ENCODE data around the gene C7orf57. TPM values are rescaled to one million over a fixed set of nuclear protein-coding genes. Genes with fewer than 3 reads are reported as not detected.

The C7orf57 gene
- total RNA-seq, 1 experiment from 2014 or later: 0.15 TPM

GRCh38 chr7:48017674-48018073, 17.7 kb upstream of the C7orf57 start:
- no peak overlapping the region for H2AFZ ChIP-seq (ENCODE audit: low read depth, low read length, poor library complexity, severe bottlenecking)
- no peaks in the 10 kb centered on the region for H3K27me3 ChIP-seq (ENCODE audit: insufficient read depth, low read length)
- H4K20me1 ChIP-seq (ENCODE audit: insufficient read depth): no peaks in the 10 kb centered on the region
- H3K27ac ChIP-seq (ENCODE audit: low read depth, low read length): no peak overlapping the region
- H3K4me3 ChIP-seq (replicated peaks in 1 of 2; ENCODE audit: low read depth in 1 of 2, low read length in 2 of 2): no peak overlapping the region
- H3K36me3 ChIP-seq (ENCODE audit: control insufficient read depth in 1 of 2, insufficient read depth in 2 of 2, low read length in 2 of 2): no peaks in the 10 kb centered on the region
- DNase-seq (ENCODE audit: low read depth, low spot score) (no peak), ATAC-seq (no peak)
- TF ChIP-seq TCF7L2 (IDR thresholded peaks at IDR 0.05; ENCODE audit: borderline replicate concordance, extremely low read depth, insufficient read depth, insufficient read length) (no peak), REST (IDR thresholded peaks at IDR 0.05; ENCODE audit: low read depth) (no peak), EZH2phosphoT487 (IDR thresholded peaks at IDR 0.05; ENCODE audit: borderline replicate concordance) (no peak), POLR2AphosphoS5 (IDR thresholded peaks at IDR 0.05; ENCODE audit: low read depth, low read length) (no peak), ZNF274 (IDR thresholded peaks at IDR 0.05; ENCODE audit: low read depth, low read length) (no peak), SRF (IDR thresholded peaks at IDR 0.05; ENCODE audit: low read depth) (no peak), ZFX (IDR thresholded peaks at IDR 0.05) (no peak), EGR1 (IDR thresholded peaks at IDR 0.05; ENCODE audit: low read depth) (no peak), YY1 (IDR thresholded peaks at IDR 0.05; ENCODE audit: extremely low read depth, insufficient replicate concordance, low read depth, low read length) (no peak), MAX (IDR thresholded peaks at IDR 0.05) (no peak), EZH2 (IDR thresholded peaks at IDR 0.05) (no peak), SIN3A (IDR thresholded peaks at IDR 0.05; ENCODE audit: low read depth) (no peak), SP1 (IDR thresholded peaks at IDR 0.05; ENCODE audit: low read depth) (no peak), POLR2A (IDR thresholded peaks at IDR 0.05; ENCODE audit: borderline replicate concordance, extremely low read depth, insufficient read depth, insufficient read length) (no peak)
- TF ChIP-seq, protein P1, sequence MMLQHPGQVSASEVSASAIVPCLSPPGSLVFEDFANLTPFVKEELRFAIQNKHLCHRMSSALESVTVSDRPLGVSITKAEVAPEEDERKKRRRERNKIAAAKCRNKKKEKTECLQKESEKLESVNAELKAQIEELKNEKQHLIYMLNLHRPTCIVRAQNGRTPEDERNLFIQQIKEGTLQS (IDR thresholded peaks at IDR 0.05): no peak
- TF ChIP-seq, protein P2, sequence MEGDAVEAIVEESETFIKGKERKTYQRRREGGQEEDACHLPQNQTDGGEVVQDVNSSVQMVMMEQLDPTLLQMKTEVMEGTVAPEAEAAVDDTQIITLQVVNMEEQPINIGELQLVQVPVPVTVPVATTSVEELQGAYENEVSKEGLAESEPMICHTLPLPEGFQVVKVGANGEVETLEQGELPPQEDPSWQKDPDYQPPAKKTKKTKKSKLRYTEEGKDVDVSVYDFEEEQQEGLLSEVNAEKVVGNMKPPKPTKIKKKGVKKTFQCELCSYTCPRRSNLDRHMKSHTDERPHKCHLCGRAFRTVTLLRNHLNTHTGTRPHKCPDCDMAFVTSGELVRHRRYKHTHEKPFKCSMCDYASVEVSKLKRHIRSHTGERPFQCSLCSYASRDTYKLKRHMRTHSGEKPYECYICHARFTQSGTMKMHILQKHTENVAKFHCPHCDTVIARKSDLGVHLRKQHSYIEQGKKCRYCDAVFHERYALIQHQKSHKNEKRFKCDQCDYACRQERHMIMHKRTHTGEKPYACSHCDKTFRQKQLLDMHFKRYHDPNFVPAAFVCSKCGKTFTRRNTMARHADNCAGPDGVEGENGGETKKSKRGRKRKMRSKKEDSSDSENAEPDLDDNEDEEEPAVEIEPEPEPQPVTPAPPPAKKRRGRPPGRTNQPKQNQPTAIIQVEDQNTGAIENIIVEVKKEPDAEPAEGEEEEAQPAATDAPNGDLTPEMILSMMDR (IDR thresholded peaks at IDR 0.05 in 2 of 3, conservative IDR thresholded peaks at IDR 0.05 in 1 of 3; ENCODE audit: borderline replicate concordance in 1 of 3, insufficient read depth in 1 of 3, low read depth in 2 of 3, low read length in 2 of 3): no peak
- ChIA-PET CTCF (no interaction called here), POLR2A (no interaction called here), RAD21 (ENCODE audit: low non-redundant PET in 1 of 2, low total read pairs in 2 of 2, uncharacterized antibody in 2 of 2, unreplicated experiment in 2 of 2) (no interaction called here)
- no peak overlapping the region for H3K9ac ChIP-seq (ENCODE audit: low read length)
- no TSS peak for BruUV-seq (replicated peaks)
- intact Hi-C loops (cut with micrococcal nuclease): no loop called here
- H3K79me2 ChIP-seq (ENCODE audit: insufficient read depth, low read length): no peaks in the 10 kb centered on the region
- no peaks in the 10 kb centered on the region for H3K9me3 ChIP-seq (ENCODE audit: control insufficient read depth in 1 of 2, insufficient read depth in 1 of 2, low read depth in 1 of 2, low read length in 2 of 2)
- H3K4me2 ChIP-seq (ENCODE audit: low read length): no peak overlapping the region
- no peaks in the 10 kb centered on the region for H3K4me1 ChIP-seq (ENCODE audit: control insufficient read depth in 1 of 2, insufficient read depth in 2 of 2, low read length in 2 of 2)
- no peaks in the 10 kb centered on the region for H3K9me2 ChIP-seq (ENCODE audit: insufficient read depth)

Measured in HCT116 (cell line).